Skeletal muscle tissue (tissue), 4 donors: Measurements from ENCODE around the gene PRSS22. TPM values are rescaled to one million over a fixed set of nuclear protein-coding genes. Genes with fewer than 3 reads are reported as not detected.
"Not testable (repeated sequence)": the region's sequence is repeated elsewhere in the genome, so short reads cannot be mapped to it uniquely, and the experiment has no call there.

ENCODE experiments used
- H3K27ac ChIP-seq: one replicate; pipeline ENCODE4 v1.7.0; 2013; ENCODE audit warnings: mild to moderate bottlenecking, low read depth, low read length, inconsistent platforms
- H3K27me3 ChIP-seq, 3 donors: one replicate each; pipeline ENCODE4 v1.7.0; 2013; ENCODE audit warnings: low read length in 3 of 3; ENCODE audit not compliant: control insufficient read depth in 3 of 3, insufficient read depth in 3 of 3
- H3K36me3 ChIP-seq, 3 donors: one replicate each; pipeline ENCODE4 v1.7.0; 2013; ENCODE audit warnings: low read length in 3 of 3; ENCODE audit not compliant: control insufficient read depth in 3 of 3, insufficient read depth in 3 of 3
- H3K4me1 ChIP-seq, 3 donors: one replicate each; pipeline ENCODE4 v1.7.0; 2013; ENCODE audit warnings: low read length in 3 of 3, mild to moderate bottlenecking in 3 of 3; ENCODE audit not compliant: control insufficient read depth in 3 of 3, insufficient read depth in 3 of 3
- H3K4me3 ChIP-seq, 3 donors: one replicate each; pipeline ENCODE4 v1.7.0; 2013; ENCODE audit warnings: low read length in 3 of 3
- H3K9ac ChIP-seq, 3 donors: one replicate each; pipeline ENCODE4 v1.7.0; 2013; ENCODE audit warnings: low read length in 3 of 3, mild to moderate bottlenecking in 3 of 3, moderate library complexity in 2 of 3, low read depth in 1 of 3
- H3K9me3 ChIP-seq, 3 donors: one replicate each; pipeline ENCODE4 v1.7.0; 2013; ENCODE audit warnings: low read length in 3 of 3; ENCODE audit not compliant: control insufficient read depth in 3 of 3
- total RNA-seq: library from RNA; depleted of rRNA; stranded (reverse); fragments of >200 nt; gene quantifications from one replicate; pipeline ENCODE4 v1.2.3, GENCODE V29; 2014
- donor health status: Osteomylitis.

The PRSS22 gene
- total RNA-seq, result not detected

DNA sequence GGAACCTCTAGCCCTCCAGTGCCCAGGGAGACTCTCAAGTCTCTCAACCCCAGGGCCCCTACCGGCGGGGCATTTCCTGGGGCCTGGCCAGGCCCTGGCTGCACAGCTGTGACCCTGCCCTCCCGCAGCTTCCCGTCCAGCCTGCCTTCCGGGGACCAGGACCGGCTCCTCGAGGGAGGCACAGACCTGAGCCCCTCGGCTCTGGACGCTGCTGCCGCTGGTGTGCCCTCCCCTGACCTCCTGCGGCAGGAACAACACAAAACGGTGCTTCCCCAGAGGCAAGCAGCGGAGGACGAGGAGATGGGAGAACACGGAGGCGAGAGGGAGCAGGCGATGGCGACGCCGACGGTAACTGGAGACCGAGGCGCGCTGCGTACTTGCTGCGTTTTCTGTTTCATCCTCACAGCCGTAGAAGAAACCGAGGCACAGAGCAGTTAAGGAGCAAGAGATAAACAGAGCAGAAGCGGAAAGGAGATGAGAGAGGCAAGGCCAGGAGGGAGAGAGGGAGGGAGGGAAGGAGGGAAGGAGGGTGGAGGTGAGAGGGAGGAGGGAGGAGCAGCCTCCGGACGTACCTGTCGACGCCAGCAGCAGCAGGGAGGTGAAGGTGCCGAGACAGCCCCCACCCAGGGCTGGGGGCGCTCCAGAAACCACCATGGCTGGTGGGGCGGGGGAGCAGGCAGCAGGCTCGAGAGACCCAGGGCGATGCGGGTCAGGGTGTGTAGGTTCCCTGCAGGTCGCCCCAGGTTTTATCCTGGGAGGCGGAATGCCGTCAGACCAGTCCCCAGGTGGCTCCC lies at the start of gene PRSS22:
PRSS22 (minus strand) TSS at position 720 of the 794 bp plus-strand sequence; CDS start at position 654, 66 bp downstream.
- no peaks in the 10 kb centered on the region for H3K36me3 ChIP-seq
- H3K27me3 ChIP-seq, result peaks cover 42 to 61% (median 42%) of the 10 kb centered on the region in 3 donors
- no peak within 1 kb of the TSS for H3K4me3 ChIP-seq
- peaks cover 0 to 2% (median 0%) of the 10 kb centered on the region in 3 donors for H3K4me1 ChIP-seq
- H3K9ac ChIP-seq, result no peak within 1 kb of the TSS
- no peak within 1 kb of the TSS for H3K27ac ChIP-seq
- peaks cover 3 to 7% (median 5%) of the 10 kb centered on the region in 3 donors for H3K9me3 ChIP-seq

GRCh38 chr16:2907084-2907753 lies 49.2 kb upstream of the PRSS22 start:
- not testable (repeated sequence) for H3K4me3 ChIP-seq, H3K9ac ChIP-seq, H3K9me3 ChIP-seq, H3K27ac ChIP-seq, H3K36me3 ChIP-seq, H3K27me3 ChIP-seq
- peaks cover 12 to 24% (median 22%) of the 10 kb centered on the region in 3 donors for H3K4me1 ChIP-seq

GRCh38 chr16:2905988-2906387 lies 48.0 kb upstream of the PRSS22 start:
- Histone ChIP-seq H3K27ac (peak overlapping the region; percentile 20), H3K27me3 (no peaks in the 10 kb centered on the region), H3K4me1 (peaks cover 9 to 21% (median 18%) of the 10 kb centered on the region in 3 donors), H3K4me3 (peak overlapping the region in 1 of 3 donors; percentile 17), H3K9me3 (no peaks in the 10 kb centered on the region), H3K9ac (no peak overlapping the region), H3K36me3 (no peaks in the 10 kb centered on the region)

- no peaks in the 10 kb centered on the region for H3K36me3 ChIP-seq
- H3K27me3 ChIP-seq, result no peaks in the 10 kb centered on the region
- no peaks in the 10 kb centered on the region for H3K9me3 ChIP-seq
- peak overlapping the region; percentile 85 to 93 (median 86) for H3K9ac ChIP-seq
- H3K4me1 ChIP-seq, result peaks cover 9 to 21% (median 18%) of the 10 kb centered on the region in 3 donors
- peak overlapping the region; percentile 80 to 95 (median 94) for H3K4me3 ChIP-seq
- peak overlapping the region; percentile 78 for H3K27ac ChIP-seq
Measured at GRCh38 chr16:2905241-2905987, 47.4 kb upstream of the PRSS22 start.

DNA sequence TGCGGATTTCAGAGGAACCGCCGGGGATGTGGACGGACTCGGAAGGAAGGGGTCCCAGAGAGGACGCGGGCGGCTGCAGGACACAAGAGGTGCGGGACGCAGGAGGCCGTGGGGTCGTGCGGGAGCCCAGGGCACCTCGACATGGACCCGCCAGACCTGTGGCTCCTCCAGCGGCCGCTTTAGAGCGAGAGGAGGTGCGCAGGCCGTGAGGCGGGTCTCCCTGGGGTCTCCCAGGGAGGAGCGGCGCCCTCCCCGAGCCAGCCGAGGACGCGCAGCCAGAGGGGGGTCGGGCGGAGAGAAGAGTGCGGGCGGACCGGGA lies 46.9 kb upstream of the PRSS22 start:
- Histone ChIP-seq H3K4me1 (peaks cover 9 to 21% (median 18%) of the 10 kb centered on the region in 3 donors), H3K36me3 (no peaks in the 10 kb centered on the region), H3K27me3 (no peaks in the 10 kb centered on the region), H3K9ac (peak overlapping the region; percentile 85 to 93 (median 86)), H3K27ac (peak overlapping the region; percentile 78), H3K4me3 (peak overlapping the region; percentile 80 to 95 (median 94)), H3K9me3 (no peaks in the 10 kb centered on the region)

DNA sequence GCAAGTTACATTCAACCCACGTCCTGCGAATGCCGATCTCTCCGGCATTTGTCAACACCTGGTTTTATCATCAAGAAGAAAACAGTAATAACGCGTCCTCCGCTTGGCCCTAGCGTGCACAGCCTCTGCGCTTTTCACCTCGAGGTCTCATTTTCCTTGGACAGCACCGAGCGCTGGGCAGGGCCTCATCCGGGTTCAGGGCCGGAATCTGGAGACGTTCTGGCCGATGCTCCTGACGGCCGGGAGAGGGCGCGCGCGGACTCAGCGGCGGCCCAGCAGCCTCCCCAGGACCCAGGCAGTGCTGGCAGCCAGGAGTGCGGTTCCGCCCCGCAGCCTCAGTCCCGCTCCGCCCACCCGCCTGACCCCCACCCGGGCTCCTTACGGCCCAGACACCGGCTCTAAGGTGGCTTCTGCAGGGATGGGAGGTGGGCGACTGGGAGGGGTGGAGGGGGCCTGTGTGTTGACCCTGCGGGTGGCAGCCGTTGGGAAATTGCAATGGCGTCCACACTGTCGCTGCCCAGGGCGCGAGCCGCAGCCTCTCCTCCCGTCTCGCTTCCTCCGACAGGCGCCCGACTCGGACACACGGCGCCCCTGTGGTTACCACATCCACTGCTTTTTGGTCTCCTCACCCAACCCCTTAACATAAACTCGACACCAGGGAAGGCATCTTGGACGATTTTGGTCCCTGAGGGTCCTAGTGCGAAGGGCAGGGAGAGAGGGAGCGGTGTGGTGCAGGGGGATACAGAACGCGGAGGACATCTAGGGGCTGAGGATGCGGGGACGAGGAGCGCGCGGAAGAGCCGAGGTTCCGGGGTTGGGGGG lies 46.3 kb upstream of the PRSS22 start:
- Histone ChIP-seq H3K27ac (peak overlapping the region; percentile 78), H3K36me3 (no peaks in the 10 kb centered on the region), H3K27me3 (no peaks in the 10 kb centered on the region), H3K4me3 (peak overlapping the region; percentile 80 to 95 (median 94)), H3K9ac (peak overlapping the region; percentile 85 to 93 (median 86)), H3K4me1 (peaks cover 9 to 21% (median 18%) of the 10 kb centered on the region in 3 donors), H3K9me3 (no peaks in the 10 kb centered on the region)

GRCh38 chr16:2902337-2903130 lies 44.6 kb upstream of the PRSS22 start:
- H3K36me3 ChIP-seq, result peaks cover 0 to 8% (median 0%) of the 10 kb centered on the region in 3 donors
- H3K9me3 ChIP-seq, result no peaks in the 10 kb centered on the region
- no peak overlapping the region for H3K4me3 ChIP-seq
- H3K27me3 ChIP-seq, result no peaks in the 10 kb centered on the region
- no peak overlapping the region for H3K9ac ChIP-seq
- H3K4me1 ChIP-seq, result peaks cover 9 to 21% (median 18%) of the 10 kb centered on the region in 3 donors
- H3K27ac ChIP-seq, result no peak overlapping the region

DNA sequence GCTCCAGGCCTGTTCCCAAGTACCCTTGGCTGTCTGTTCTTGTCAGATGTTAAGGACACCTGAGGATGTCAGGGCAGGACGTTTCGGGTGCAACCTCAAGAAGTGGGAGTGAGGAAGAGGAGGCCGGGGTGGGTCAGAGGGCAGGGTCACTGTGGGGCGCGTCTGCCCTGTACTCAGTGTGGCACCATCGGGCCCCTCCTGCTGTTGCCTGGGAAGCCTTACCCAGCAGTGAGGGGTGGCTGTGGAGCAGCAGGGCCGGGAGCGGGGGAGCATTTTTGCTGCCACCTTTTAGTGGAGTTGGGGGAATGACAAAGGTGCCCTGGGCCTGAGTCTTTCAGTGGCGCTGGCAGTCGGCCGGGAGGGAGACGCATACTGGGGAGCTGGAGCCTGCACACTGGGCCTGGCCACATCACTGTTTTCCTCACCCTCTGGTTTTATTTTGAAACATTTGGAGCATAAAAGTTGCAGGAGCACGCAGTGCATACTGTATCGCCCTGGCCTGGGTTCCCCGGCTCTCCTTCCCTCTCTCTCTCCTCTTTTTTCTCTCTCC lies 42.6 kb upstream of the PRSS22 start:
- Histone ChIP-seq H3K9ac (no peak overlapping the region), H3K27me3 (no peaks in the 10 kb centered on the region), H3K27ac (no peak overlapping the region), H3K4me3 (no peak overlapping the region), H3K9me3 (no peaks in the 10 kb centered on the region), H3K36me3 (peaks cover 0 to 20% (median 4%) of the 10 kb centered on the region in 3 donors), H3K4me1 (peaks cover 5 to 14% (median 11%) of the 10 kb centered on the region in 3 donors)
